ACC112 (cell line): ENCODE data around the gene UBE2U.
"Not testable (repeated sequence)": the region's sequence is repeated elsewhere in the genome, so short reads cannot be mapped to it uniquely, and the experiment has no call there.

ENCODE experiments used
- H2AFZ ChIP-seq: fragments of 200-600 bp; sonication (generic); one replicate; pipeline ENCODE4 v1.6.0; 2017; ENCODE audit warnings: antibody characterized with exemption, low read length; ENCODE audit not compliant: unreplicated experiment
- H3K27ac ChIP-seq: fragments of 200-600 bp; sonication (generic); 2 replicates; pipeline ENCODE4 v1.5.1; 2014; ENCODE audit warnings: low read depth, mild to moderate bottlenecking, antibody characterized with exemption, low read length, moderate library complexity
- H3K27me3 ChIP-seq: fragments of 200-600 bp; sonication (generic); 2 replicates; pipeline ENCODE4 v1.6.1; 2014; ENCODE audit warnings: mild to moderate bottlenecking, antibody characterized with exemption, low read length, moderate library complexity, mixed read lengths; ENCODE audit not compliant: insufficient read depth
- H3K36me3 ChIP-seq: fragments of 200-600 bp; sonication (generic); 2 replicates; pipeline ENCODE4 v1.6.1; 2016; ENCODE audit warnings: mild to moderate bottlenecking, antibody characterized with exemption, low read length, moderate library complexity, mixed read lengths; ENCODE audit not compliant: insufficient read depth
- H3K4me1 ChIP-seq: fragments of 200-600 bp; sonication (generic); one replicate; pipeline ENCODE4 v1.6.1; 2016; ENCODE audit warnings: low read length, mixed read lengths; ENCODE audit not compliant: insufficient read depth, unreplicated experiment, control insufficient read depth
- H3K4me3 ChIP-seq: fragments of 200-600 bp; sonication (generic); 2 replicates; pipeline ENCODE4 v1.5.1; 2014; ENCODE audit warnings: mild to moderate bottlenecking, low read depth, low read length
- H3K79me2 ChIP-seq: fragments of 200-600 bp; sonication (generic); one replicate; pipeline ENCODE4 v1.6.0; 2016; ENCODE audit warnings: low read length; ENCODE audit not compliant: control insufficient read depth, unreplicated experiment, insufficient read depth

Gene UBE2U

GRCh38 chr1:64257233-64257632 is 53.8 kb downstream of the UBE2U start:
- peaks cover 20% of the 10 kb centered on the region; the same call in 1 of the 2 replicates for H3K27me3 ChIP-seq
- H3K4me3 ChIP-seq, H3K4me1 ChIP-seq, H2AFZ ChIP-seq, H3K79me2 ChIP-seq, H3K36me3 ChIP-seq, H3K27ac ChIP-seq: not testable (repeated sequence)

DNA sequence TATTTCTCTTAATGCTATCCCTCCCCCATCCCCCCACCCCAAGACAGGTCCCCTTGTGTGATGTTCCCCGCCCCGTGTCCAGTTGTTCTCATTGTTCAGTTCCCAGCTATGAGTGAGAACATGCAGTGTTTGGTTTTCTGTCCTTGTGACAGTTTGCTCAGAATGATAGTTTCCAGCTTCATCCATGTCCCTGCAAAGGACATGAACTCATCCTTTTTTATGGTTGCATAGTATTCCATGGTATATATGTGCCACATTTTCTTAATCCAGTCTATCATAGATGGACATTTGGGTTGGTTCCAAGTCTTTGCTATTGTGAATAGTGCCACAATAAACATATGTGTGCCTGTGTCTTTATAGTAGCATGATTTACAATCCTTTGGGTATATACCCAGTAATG is 55.0 kb downstream of the UBE2U start:
- H3K27me3 ChIP-seq: peaks cover 16% of the 10 kb centered on the region; the same call in 1 of the 2 replicates
- not testable (repeated sequence) for H3K27ac ChIP-seq, H3K4me3 ChIP-seq, H3K36me3 ChIP-seq, H3K4me1 ChIP-seq, H3K79me2 ChIP-seq, H2AFZ ChIP-seq

- Histone ChIP-seq H3K27me3 (0 out of 2 replicates have a peak, but pooled peaks cover 3% of the 10 kb centered on the region), H2AFZ (no peak overlapping the region), H3K27ac (no peak overlapping the region), H3K36me3 (no peaks in the 10 kb centered on the region), H3K4me3 (no peak overlapping the region), H3K79me2 (no peaks in the 10 kb centered on the region), H3K4me1 (peaks cover 6% of the 10 kb centered on the region)
Measured at GRCh38 chr1:64263335-64263734, 59.9 kb downstream of the UBE2U start.

DNA sequence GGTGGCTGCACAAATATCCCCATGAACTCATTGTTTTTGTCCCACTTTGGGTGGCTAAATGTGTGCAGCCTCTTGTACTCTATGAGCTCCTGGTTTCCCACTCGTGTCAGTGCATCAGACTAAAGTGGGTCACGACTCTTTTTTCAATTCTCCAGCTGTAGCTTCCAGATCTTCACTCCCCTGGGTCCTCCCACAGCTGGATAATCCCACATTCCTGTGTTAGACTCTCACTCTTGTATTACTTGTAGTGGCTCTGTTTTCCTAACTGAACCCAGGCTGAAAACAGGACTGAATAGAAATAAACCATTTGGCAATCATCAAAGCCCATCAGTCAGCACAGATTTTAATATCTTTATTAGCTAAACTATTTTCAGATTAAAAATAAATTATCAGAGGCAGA is 60.4 kb downstream of the UBE2U start:
- H3K4me1 ChIP-seq: peaks cover 6% of the 10 kb centered on the region
- no peak overlapping the region for H2AFZ ChIP-seq
- no peak overlapping the region for H3K27ac ChIP-seq
- H3K36me3 ChIP-seq: no peaks in the 10 kb centered on the region
- H3K27me3 ChIP-seq: 0 out of 2 replicates have a peak, but pooled peaks cover 3% of the 10 kb centered on the region
- H3K4me3 ChIP-seq: no peak overlapping the region
- no peaks in the 10 kb centered on the region for H3K79me2 ChIP-seq

DNA sequence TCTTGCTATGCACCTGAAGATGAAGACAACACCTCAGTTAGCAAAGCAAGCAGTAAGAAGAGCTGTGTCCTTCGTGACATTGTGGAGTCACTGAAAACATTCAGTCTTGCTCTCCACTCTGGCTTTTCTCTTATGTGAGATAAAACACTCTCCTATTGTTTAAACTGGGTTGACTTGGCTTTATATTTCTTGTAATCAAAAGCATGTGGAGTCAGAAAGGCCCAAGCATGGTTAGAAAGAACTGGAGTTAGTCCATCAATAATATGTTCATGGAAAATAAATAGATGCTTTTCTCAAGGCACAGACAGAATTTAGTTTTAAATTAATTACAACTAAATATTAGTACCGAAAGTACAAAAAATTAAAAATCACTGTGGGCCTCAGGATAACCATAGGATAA is 61.7 kb downstream of the UBE2U start:
- Histone ChIP-seq H3K27ac (no peak overlapping the region), H3K79me2 (no peaks in the 10 kb centered on the region), H3K27me3 (0 out of 2 replicates have a peak, but pooled peaks cover 3% of the 10 kb centered on the region), H2AFZ (no peak overlapping the region), H3K36me3 (no peaks in the 10 kb centered on the region), H3K4me3 (no peak overlapping the region), H3K4me1 (peaks cover 6% of the 10 kb centered on the region)

DNA sequence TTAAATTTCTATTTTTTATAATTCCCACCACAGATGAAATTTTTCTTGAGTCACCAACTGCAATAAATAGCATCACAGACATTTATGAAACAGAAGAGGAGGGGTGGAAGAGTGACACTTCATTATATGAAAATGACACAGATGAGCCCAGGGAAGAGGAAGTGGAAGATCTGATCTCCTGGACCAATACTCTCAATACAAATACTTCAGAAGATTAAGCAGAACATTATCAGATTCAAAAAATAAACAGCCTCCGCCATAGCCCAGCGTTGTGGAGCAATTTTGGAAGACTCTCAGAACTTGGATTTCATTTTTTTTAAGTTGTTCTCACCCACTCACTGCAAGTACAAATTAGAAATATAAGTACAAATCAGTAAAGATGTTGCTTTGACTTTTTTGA is 63.6 kb downstream of the UBE2U start:
- H3K79me2 ChIP-seq: no peaks in the 10 kb centered on the region
- H3K4me3 ChIP-seq: no peak overlapping the region
- no peak overlapping the region for H2AFZ ChIP-seq
- no peaks in the 10 kb centered on the region for H3K36me3 ChIP-seq
- H3K27me3 ChIP-seq: no peaks in the 10 kb centered on the region
- H3K4me1 ChIP-seq: peaks cover 6% of the 10 kb centered on the region
- H3K27ac ChIP-seq: no peak overlapping the region

GRCh38 chr1:64268653-64269557 is 65.5 kb downstream of the UBE2U start:
- H3K79me2 ChIP-seq: no peaks in the 10 kb centered on the region
- H3K36me3 ChIP-seq: no peaks in the 10 kb centered on the region
- 0 out of 2 replicates have a peak, but pooled peaks cover 3% of the 10 kb centered on the region for H3K27me3 ChIP-seq
- no peaks in the 10 kb centered on the region for H3K4me1 ChIP-seq
- peak overlapping the region; percentile 32; the same call in 1 of the 2 replicates for H3K4me3 ChIP-seq
- peak overlapping the region; percentile 78 for H2AFZ ChIP-seq
- no peak overlapping the region for H3K27ac ChIP-seq

DNA sequence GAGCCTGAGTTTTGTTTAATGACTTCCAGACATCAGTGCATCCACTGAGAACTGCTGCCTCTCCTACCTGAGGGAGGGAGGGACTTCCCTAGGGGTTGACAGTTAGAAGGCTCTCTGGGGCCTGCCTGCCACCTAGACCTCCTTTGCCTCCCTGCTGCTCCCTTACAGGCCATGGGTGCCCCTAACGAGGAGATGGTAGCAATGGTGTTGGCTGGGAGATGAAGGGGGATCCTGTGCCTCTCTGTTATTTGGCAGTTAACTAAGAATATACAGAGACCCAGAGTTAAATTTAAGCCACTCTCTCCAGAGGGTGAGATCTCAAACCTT is 66.1 kb downstream of the UBE2U start:
- H3K36me3 ChIP-seq: no peaks in the 10 kb centered on the region
- no peaks in the 10 kb centered on the region for H3K79me2 ChIP-seq
- H3K27me3 ChIP-seq: 0 out of 2 replicates have a peak, but pooled peaks cover 3% of the 10 kb centered on the region
- H3K4me1 ChIP-seq: no peaks in the 10 kb centered on the region
- H3K4me3 ChIP-seq: no peak overlapping the region
- H3K27ac ChIP-seq: no peak overlapping the region
- no peak overlapping the region for H2AFZ ChIP-seq

DNA sequence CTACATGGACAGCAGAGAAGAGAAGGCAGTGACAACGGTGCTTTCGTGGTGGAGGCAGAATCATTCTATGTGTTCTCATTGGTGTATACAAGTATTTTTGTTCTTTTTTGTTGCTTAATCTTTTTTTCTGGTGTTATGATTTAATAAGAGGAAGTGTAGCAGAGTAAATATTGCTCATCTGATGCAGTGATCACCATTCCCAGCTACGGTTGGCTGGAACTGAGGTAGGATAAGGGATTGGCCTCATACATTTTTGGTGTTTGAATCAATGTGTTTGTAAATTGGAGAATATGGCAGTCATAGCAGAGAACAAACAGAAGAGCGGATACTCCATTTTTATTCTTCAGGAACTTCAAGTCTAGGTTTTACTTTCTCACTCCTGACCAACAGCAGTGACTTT is 76.6 kb downstream of the UBE2U start:
- Histone ChIP-seq H2AFZ (no peak overlapping the region), H3K4me1 (no peaks in the 10 kb centered on the region), H3K36me3 (no peaks in the 10 kb centered on the region), H3K4me3 (no peak overlapping the region), H3K27me3 (no peaks in the 10 kb centered on the region), H3K27ac (no peak overlapping the region), H3K79me2 (no peaks in the 10 kb centered on the region)

- no peak overlapping the region for H3K27ac ChIP-seq
- no peak overlapping the region for H3K4me3 ChIP-seq
- H3K4me1 ChIP-seq: no peaks in the 10 kb centered on the region
- no peak overlapping the region for H2AFZ ChIP-seq
- no peaks in the 10 kb centered on the region for H3K36me3 ChIP-seq
- H3K79me2 ChIP-seq: no peaks in the 10 kb centered on the region
- H3K27me3 ChIP-seq: peaks cover 10% of the 10 kb centered on the region
Measured at GRCh38 chr1:64282351-64282750, 78.9 kb downstream of the UBE2U start.

DNA sequence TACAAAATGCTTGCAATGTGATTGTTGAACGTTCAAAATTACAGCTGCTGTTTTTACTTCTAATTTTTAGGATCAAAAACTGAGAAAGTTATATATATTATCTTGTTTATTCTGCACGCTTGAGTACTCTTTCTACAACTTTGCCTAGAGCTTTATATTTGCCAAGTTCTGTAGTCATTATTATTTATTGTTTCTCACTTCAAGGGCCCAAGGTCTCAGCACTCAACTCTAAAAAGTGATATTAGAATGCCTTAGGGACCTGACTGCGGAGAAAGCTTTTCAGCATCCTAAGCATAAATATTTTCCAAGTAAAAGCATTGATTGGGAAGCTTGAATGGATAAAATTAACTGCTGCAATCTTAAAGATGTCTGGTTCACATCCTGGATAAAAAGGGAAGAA is 83.6 kb downstream of the UBE2U start:
- no peak overlapping the region for H2AFZ ChIP-seq
- H3K27me3 ChIP-seq: peaks cover 10% of the 10 kb centered on the region
- no peak overlapping the region for H3K27ac ChIP-seq
- no peaks in the 10 kb centered on the region for H3K4me1 ChIP-seq
- H3K4me3 ChIP-seq: no peak overlapping the region
- no peaks in the 10 kb centered on the region for H3K36me3 ChIP-seq
- no peaks in the 10 kb centered on the region for H3K79me2 ChIP-seq
